ENCODE results near the gene BCOR.

DNA sequence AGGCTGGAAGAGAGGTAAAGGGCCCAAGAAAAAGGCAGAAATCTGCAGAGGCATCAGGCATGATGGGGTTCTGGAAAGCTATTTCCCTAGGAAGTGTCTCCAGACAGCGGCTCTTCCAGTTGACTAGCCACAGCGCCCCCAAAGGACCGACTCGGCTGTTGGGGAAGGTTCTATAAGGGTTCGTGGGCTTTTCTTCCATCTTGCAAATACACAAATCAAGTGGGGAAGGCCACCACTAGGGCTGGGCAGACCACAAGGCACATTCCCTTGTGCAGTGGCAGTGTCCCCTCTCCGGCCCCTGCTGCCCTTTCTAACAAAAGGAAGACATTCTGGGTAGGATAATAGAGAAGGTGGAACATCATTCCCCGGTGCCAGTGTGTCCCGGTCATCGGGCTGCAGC, 18.2 kb downstream of the BCOR start:
- TF ChIP-seq, protein P1, sequence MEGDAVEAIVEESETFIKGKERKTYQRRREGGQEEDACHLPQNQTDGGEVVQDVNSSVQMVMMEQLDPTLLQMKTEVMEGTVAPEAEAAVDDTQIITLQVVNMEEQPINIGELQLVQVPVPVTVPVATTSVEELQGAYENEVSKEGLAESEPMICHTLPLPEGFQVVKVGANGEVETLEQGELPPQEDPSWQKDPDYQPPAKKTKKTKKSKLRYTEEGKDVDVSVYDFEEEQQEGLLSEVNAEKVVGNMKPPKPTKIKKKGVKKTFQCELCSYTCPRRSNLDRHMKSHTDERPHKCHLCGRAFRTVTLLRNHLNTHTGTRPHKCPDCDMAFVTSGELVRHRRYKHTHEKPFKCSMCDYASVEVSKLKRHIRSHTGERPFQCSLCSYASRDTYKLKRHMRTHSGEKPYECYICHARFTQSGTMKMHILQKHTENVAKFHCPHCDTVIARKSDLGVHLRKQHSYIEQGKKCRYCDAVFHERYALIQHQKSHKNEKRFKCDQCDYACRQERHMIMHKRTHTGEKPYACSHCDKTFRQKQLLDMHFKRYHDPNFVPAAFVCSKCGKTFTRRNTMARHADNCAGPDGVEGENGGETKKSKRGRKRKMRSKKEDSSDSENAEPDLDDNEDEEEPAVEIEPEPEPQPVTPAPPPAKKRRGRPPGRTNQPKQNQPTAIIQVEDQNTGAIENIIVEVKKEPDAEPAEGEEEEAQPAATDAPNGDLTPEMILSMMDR (conservative IDR thresholded peaks at IDR 0.05; ENCODE audit: low read depth, low read length): no peak
- TF ChIP-seq EZH2 (IDR thresholded peaks at IDR 0.05; ENCODE audit: low read length, unreplicated experiment) (no peak), EZH2phosphoT487 (IDR thresholded peaks at IDR 0.05; ENCODE audit: borderline replicate concordance, low read length) (no peak)
